Measurements from ENCODE around the gene NUAK2. TPM values are rescaled to one million over a fixed set of nuclear protein-coding genes. Genes with fewer than 3 reads are reported as not detected.
"Not testable (repeated sequence)": the region's sequence is repeated elsewhere in the genome, so short reads cannot be mapped to it uniquely, and the experiment has no call there.

NUAK2 gene
- total and polyA plus RNA-seq, 7 donors, result 0.28 to 15.0 (median 1.5) TPM

- 44 to 72% methylated on average over 12 of the region's 12 CpGs for WGBS, 2 donors
- intact Hi-C loops (cut with DNase I), result no loop called here
- Histone ChIP-seq H3K4me1 (peaks cover 0 to 34% (median 15%) of the 10 kb centered on the region in 4 donors), H3K9me3 (no peaks in the 10 kb centered on the region), H3K27ac (peak overlapping the region; percentile 49 to 74 (median 56)), H3K36me3 (no peaks in the 10 kb centered on the region), H3K27me3 (no peaks in the 10 kb centered on the region), H3K4me3 (no peak overlapping the region)
- no peak for DNase-seq
- TF ChIP-seq EP300 (IDR thresholded peaks at IDR 0.05) (no peak), POLR2A (IDR thresholded peaks at IDR 0.05) (no peak), CTCF (IDR thresholded peaks at IDR 0.05) (no peak), POLR2AphosphoS5 (IDR thresholded peaks at IDR 0.05) (no peak)
Measured at GRCh38 chr1:205285381-205286101, 36.0 kb downstream of the NUAK2 start.

- TF ChIP-seq POLR2AphosphoS5 (IDR thresholded peaks at IDR 0.05) (peak in 2 of 4 donors; percentile 29 to 62), CTCF (IDR thresholded peaks at IDR 0.05) (no peak)
- Histone ChIP-seq H3K9me3 (no peaks in the 10 kb centered on the region), H3K27me3 (no peaks in the 10 kb centered on the region), H3K27ac (peak overlapping the region; percentile 49 to 74 (median 56)), H3K4me3 (no peak overlapping the region), H3K4me1 (peaks cover 0 to 34% (median 15%) of the 10 kb centered on the region in 4 donors), H3K36me3 (no peaks in the 10 kb centered on the region)
- 68% methylated on average over 7 of the region's 7 CpGs for WGBS, 2 donors
- intact Hi-C loops (cut with DNase I), result no loop called here
- peak; percentile 95 for DNase-seq
Measured at GRCh38 chr1:205284420-205285144, 37.0 kb downstream of the NUAK2 start.

- H3K4me3 ChIP-seq, result no peak overlapping the region
- intact Hi-C loops (cut with DNase I), result no loop called here
- 79 to 89% methylated on average over 15 of the region's 15 CpGs for WGBS, 2 donors
- H3K27ac ChIP-seq, result peak overlapping the region in 2 of 4 donors; percentile 12 to 59
- H3K27me3 ChIP-seq, result no peaks in the 10 kb centered on the region
- H3K4me1 ChIP-seq, result peaks cover 0 to 34% (median 15%) of the 10 kb centered on the region in 4 donors
- no peak for TF ChIP-seq POLR2AphosphoS5 (IDR thresholded peaks at IDR 0.05)
- no peak for TF ChIP-seq POLR2A (IDR thresholded peaks at IDR 0.05)
- no peak for TF ChIP-seq CTCF (IDR thresholded peaks at IDR 0.05)
- TF ChIP-seq EP300 (IDR thresholded peaks at IDR 0.05), result no peak
- DNase-seq, result no peak
- H3K9me3 ChIP-seq, result no peaks in the 10 kb centered on the region
- H3K36me3 ChIP-seq, result no peaks in the 10 kb centered on the region
Measured at GRCh38 chr1:205283270-205284147, 38.0 kb downstream of the NUAK2 start.

- H3K27ac ChIP-seq; intact Hi-C loops (cut with DNase I); H3K4me3 ChIP-seq: not testable (repeated sequence)
Measured at GRCh38 chr1:205280666-205281395, 40.7 kb downstream of the NUAK2 start.

More at GRCh38 chr1:205280666-205281395, 40.7 kb downstream of the NUAK2 start:
- not testable (repeated sequence) for DNase-seq, H3K9me3 ChIP-seq, H3K36me3 ChIP-seq, H3K27me3 ChIP-seq
- H3K4me1 ChIP-seq, result peaks cover 0 to 20% (median 15%) of the 10 kb centered on the region in 4 donors
- 97 to 98% methylated on average over 10 of the region's 10 CpGs for WGBS, 2 donors
